ENCODE data around the gene ARID1A. TPM values are rescaled to one million over a fixed set of nuclear protein-coding genes. Genes with fewer than 3 reads are reported as not detected.

The ARID1A gene
- total RNA-seq, 1 donor: 55.4 TPM

DNA sequence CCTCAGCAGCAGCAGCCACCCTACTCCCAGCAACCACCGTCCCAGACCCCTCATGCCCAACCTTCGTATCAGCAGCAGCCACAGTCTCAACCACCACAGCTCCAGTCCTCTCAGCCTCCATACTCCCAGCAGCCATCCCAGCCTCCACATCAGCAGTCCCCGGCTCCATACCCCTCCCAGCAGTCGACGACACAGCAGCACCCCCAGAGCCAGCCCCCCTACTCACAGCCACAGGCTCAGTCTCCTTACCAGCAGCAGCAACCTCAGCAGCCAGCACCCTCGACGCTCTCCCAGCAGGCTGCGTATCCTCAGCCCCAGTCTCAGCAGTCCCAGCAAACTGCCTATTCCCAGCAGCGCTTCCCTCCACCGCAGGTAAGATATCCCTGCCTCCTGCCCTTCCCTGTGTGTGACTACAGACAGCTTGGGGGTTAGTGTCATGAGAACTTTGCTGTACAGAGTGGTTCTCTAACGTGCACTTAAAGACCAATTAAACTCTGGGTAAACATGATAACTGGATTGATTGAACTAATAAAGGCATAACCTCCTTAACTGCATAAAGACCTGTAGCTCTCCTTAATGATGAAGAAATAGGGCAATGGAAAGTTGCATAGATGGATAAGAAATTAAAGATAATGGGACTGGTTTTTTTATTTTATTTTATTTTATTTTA, 35.6 kb downstream of the ARID1A start:
- H3K4me1 ChIP-seq (ENCODE audit: insufficient read depth, low read length): peaks cover 52% of the 10 kb centered on the region
- no peak overlapping the region for H3K4me3 ChIP-seq (ENCODE audit: low read length)
- no peaks in the 10 kb centered on the region for H3K9me3 ChIP-seq (ENCODE audit: low read depth, low read length)
- H3K27me3 ChIP-seq (ENCODE audit: insufficient read depth, low read length): no peaks in the 10 kb centered on the region

DNA sequence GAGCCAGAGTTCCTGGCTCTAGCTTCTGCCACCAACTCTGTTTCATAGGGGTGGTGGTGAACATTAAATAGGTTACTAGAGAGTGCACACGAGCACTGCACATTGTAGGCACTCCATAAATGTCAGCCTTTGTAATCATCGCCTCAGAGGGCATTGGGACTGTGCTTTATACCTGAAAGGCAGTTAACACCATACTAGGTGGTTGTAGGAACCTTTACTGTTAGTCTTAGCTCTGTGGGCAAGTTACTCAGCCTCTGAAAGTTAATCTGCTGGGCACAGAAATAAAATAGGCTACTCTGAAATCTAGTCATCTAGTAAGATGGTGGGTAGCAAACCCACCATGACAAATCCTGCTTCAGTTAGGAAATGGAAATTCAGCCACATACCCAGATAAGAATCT, 37.6 kb downstream of the ARID1A start:
- no peaks in the 10 kb centered on the region for H3K9me3 ChIP-seq (ENCODE audit: low read depth, low read length)
- peaks cover 37% of the 10 kb centered on the region for H3K4me1 ChIP-seq (ENCODE audit: insufficient read depth, low read length)
- H3K27me3 ChIP-seq (ENCODE audit: insufficient read depth, low read length): no peaks in the 10 kb centered on the region
- H3K4me3 ChIP-seq (ENCODE audit: low read length): no peak overlapping the region

DNA sequence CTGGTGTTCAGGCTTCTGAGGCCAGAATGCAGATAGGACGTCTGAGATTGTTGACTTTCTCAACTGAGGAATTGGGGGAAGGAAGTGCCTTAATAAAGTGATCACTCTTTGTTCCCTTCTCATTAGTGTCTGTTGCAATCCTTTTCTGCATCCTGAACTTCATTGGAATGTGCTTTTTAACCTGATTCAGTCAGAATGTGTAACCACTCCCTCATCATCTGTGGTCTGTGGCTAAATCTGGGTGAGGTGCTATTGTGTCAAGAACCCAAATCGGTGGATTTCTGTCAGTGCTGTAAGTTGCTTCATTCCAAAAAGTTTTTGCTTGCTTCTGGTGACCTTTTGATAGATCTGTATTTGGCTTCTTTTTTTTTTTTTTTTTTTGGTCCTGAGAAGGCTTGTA, 38.2 kb downstream of the ARID1A start:
- Histone ChIP-seq H3K27me3 (ENCODE audit: insufficient read depth, low read length) (no peaks in the 10 kb centered on the region), H3K9me3 (ENCODE audit: low read depth, low read length) (no peaks in the 10 kb centered on the region), H3K4me1 (ENCODE audit: insufficient read depth, low read length) (peaks cover 40% of the 10 kb centered on the region), H3K4me3 (ENCODE audit: low read length) (no peak overlapping the region)

DNA sequence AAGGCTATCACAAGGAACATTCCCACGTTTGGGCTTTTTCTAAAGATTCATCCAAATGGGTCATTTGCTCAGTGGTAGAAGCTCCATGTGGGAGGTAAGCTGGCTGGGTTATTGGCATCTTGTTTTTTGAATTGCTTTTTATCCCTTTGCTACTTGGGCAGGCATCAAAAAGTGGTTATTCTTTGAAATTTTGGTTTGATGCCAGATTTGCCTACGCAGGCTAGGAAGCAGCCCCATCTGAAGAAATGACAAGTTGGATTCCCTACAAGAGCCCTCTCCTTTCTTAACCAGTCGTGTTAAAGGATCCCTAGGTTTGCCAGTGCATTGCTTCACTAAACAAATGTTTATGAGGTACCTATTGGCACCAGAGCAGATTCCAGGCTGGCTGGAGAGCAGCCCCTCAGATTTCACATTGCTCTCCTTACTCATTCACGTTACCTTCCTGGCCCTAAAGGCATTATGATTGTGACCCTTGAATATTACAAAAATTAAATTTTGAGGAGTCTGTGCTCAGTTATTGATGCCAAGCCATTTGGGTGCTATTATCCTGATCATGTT, 38.8 kb downstream of the ARID1A start:
- H3K4me3 ChIP-seq (ENCODE audit: low read length): no peak overlapping the region
- no peaks in the 10 kb centered on the region for H3K27me3 ChIP-seq (ENCODE audit: insufficient read depth, low read length)
- no peaks in the 10 kb centered on the region for H3K9me3 ChIP-seq (ENCODE audit: low read depth, low read length)
- H3K4me1 ChIP-seq (ENCODE audit: insufficient read depth, low read length): peaks cover 43% of the 10 kb centered on the region

DNA sequence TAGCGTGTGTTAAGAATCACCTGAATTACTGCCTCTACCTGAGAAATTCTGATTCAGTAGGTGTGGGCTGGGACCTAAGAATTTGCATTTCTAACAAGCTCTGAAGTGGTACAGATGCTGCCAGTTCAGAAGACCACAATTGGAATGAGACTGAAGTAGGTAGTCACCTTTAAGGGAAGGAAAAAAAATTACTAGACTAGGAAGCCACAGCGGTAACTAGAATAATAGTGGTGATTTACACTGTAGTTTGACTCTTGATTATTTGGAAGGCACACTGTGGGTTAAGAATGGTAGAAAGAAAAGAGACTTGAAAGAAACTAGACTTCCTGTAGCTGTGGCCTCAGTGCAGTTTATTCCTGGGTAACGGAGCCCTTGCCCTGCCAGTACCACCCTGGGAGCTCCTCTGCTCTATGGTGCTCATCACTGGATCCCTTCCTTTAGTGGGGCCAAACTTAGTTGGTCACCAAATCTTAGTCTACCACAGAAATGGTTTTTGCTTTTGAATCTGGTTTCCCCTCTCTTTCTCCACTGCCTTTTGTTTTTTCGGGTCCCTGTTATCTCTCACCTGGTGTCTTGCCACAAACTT, 43.6 kb downstream of the ARID1A start:
- Histone ChIP-seq H3K27me3 (ENCODE audit: insufficient read depth, low read length) (no peaks in the 10 kb centered on the region), H3K4me1 (ENCODE audit: insufficient read depth, low read length) (peaks cover 64% of the 10 kb centered on the region), H3K4me3 (ENCODE audit: low read length) (no peak overlapping the region), H3K9me3 (ENCODE audit: low read depth, low read length) (no peaks in the 10 kb centered on the region)

DNA sequence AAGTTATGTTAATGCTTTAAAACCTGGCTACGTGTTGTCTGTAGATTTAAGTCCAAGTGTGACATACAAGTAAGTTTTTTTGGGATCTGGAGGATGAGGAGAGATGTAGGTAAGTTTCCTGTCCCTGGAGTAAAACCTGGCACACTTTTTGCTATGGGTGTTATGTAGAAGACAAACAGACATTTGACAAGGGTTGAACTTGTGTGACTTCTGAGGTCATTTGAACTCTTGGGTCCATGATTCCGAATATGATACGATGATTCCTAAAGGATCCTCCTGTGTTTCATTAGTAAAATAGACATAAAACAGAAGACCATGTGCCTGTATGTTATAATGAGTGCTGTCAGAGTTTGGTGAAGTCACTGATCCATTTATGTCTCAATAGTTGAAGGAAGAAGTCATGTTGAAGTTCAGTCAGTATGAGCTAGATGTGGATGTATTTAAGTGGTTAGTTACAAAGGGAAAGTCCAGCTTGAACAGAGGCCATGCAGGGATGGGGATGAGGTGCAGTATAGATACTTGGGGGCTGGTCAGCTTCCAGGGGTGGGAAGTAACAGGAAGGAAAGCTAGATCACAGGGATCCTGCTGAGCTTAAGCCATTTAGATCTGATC, 44.3 kb downstream of the ARID1A start:
- Histone ChIP-seq H3K27me3 (ENCODE audit: insufficient read depth, low read length) (no peaks in the 10 kb centered on the region), H3K4me3 (ENCODE audit: low read length) (no peak overlapping the region), H3K9me3 (ENCODE audit: low read depth, low read length) (no peaks in the 10 kb centered on the region), H3K4me1 (ENCODE audit: insufficient read depth, low read length) (peaks cover 67% of the 10 kb centered on the region)

DNA sequence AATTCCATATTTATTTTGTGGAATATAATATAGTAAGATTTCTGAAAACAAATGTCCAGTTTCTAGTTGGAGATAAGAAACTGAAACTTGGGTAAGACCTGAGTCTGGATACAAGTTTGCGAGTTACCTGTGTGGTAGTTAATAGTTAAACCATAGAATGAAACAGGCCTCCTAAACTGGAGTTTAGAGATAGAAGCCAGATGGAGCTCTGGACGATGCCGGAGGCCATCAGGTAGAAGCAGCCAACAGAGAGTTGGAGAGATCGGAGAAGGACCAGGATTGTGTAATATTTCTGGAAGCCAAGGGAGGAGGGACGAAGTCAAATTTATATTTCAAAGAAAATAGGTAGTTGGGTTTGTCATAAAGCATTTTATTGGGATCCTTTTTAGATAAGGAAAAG, 45.1 kb downstream of the ARID1A start:
- H3K27me3 ChIP-seq (ENCODE audit: insufficient read depth, low read length): no peaks in the 10 kb centered on the region
- no peaks in the 10 kb centered on the region for H3K9me3 ChIP-seq (ENCODE audit: low read depth, low read length)
- H3K4me3 ChIP-seq (ENCODE audit: low read length): no peak overlapping the region
- peaks cover 75% of the 10 kb centered on the region for H3K4me1 ChIP-seq (ENCODE audit: insufficient read depth, low read length)

DNA sequence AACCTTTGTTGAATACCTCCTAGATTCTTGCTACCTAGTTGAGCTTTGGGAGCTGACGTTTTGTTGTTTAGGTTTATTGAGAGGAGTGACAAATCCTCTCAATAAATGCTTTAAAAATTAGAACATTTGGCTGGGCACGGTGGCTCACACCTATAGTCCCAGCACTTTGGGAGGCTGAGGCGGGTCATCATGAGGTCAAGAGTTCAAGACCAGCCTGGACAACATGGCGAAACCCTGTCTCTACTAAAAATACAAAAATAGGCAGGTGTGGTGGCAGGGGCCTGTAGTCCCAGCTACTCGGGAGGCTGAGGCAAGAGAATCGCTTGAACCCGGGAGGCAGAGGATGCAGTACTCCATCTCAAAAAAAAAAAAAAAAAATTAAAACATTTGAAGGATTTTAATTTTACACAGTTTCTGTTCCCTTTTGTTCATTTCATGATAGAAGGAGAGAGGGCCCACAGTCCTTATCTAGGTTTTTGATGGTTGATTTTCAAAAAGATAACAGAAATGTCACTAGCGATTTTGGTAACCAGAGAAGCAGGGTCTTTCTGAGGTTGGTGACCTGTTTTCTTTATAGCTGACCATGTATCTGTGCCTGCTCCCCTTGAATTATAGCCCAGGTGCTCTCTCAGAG, 47.7 kb downstream of the ARID1A start:
- Histone ChIP-seq H3K9me3 (ENCODE audit: low read depth, low read length) (no peaks in the 10 kb centered on the region), H3K4me1 (ENCODE audit: insufficient read depth, low read length) (peaks cover 83% of the 10 kb centered on the region), H3K4me3 (ENCODE audit: low read length) (no peak overlapping the region), H3K27me3 (ENCODE audit: insufficient read depth, low read length) (no peaks in the 10 kb centered on the region)

DNA sequence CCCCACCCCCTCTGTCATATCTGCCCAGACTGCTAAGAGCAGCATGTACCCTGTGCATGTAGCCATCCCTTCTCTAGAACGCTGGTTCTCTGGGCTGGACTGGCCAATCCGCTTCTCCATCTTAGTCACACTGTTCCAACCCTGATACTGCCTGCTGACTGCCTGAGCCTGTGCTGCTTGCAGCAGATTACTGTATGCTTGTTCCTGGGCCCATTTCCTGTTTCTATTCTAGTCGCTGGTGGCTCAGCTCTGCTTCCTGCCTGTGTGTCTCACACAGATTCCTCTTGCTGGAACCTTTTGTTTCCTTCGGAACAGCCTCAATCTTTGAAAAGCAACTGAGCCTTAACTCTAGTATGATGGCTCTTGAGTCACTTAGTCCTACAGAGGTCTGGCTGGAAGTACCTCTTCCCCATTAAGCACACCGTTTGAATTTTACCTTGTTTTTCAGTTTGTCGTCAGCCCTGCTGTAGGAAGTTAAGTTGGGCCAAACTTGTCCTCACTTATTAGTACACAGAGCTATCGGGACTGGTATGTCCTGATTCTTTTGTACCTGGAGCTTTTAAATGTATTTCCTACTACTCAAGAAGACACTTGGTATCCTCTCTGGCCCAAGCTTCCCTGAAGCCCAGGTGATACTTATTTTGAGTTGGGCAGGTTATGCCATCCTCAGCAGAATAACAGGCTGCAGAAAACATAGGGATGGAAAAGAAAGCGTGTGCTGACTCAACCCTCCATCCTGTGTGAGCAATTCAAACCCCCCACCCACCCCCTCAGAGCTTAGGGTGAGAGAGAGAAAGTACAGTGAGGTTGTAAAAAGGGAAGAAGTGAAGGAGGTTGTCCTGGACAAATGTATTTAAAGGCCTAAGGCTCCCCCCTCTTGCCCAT, 48.5 kb downstream of the ARID1A start:
- H3K9me3 ChIP-seq (ENCODE audit: low read depth, low read length): no peaks in the 10 kb centered on the region
- H3K4me1 ChIP-seq (ENCODE audit: insufficient read depth, low read length): peaks cover 75% of the 10 kb centered on the region
- H3K27me3 ChIP-seq (ENCODE audit: insufficient read depth, low read length): no peaks in the 10 kb centered on the region
- no peak overlapping the region for H3K4me3 ChIP-seq (ENCODE audit: low read length)

DNA sequence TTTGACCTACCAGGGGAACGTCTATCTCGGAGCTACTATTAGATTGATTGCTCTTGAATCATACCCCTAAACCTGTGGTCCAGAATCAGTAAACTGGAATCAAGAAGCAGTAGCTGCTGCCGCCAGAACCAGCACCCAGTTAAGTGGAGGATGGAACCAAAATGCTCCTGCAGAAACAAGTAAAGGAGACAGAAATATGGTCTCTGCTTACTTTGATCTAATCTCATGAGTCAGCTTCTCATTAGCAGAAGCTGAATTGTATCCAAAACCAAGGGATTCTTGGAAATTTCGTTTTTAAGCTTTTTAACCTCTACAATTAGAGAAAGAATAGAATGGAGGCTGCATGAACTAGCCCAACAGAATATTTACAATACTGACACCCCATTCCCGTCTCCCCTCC, 49.4 kb downstream of the ARID1A start:
- H3K9me3 ChIP-seq (ENCODE audit: low read depth, low read length): no peaks in the 10 kb centered on the region

DNA sequence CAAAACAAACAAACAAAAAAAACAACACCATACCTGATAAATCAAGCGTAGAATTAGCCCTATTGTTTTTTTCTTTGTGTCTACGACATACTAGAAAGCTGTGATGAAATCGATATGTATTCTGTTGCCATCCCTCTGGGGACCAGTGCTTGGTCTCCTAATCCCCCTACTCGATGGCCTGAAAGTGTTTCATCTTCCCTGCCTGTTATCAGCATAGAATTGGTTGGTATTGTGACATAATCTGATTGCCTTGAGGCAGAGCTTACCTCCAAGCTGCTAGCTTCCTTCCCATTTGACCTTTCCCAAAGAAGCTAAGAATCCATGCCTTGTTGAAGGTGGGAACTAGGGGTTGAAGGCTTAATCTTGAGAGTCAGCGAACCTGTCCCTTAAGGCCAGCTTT, 51.2 kb downstream of the ARID1A start:
- Histone ChIP-seq H3K4me3 (ENCODE audit: low read length) (no peak overlapping the region), H3K9me3 (ENCODE audit: low read depth, low read length) (no peaks in the 10 kb centered on the region), H3K27me3 (ENCODE audit: insufficient read depth, low read length) (no peaks in the 10 kb centered on the region), H3K4me1 (ENCODE audit: insufficient read depth, low read length) (peaks cover 64% of the 10 kb centered on the region)

More for the DNA sequence above, 49.4 kb downstream of the ARID1A start:
- H3K4me3 ChIP-seq (ENCODE audit: low read length): no peak overlapping the region
- peaks cover 74% of the 10 kb centered on the region for H3K4me1 ChIP-seq (ENCODE audit: insufficient read depth, low read length)
- H3K27me3 ChIP-seq (ENCODE audit: insufficient read depth, low read length): no peaks in the 10 kb centered on the region

DNA sequence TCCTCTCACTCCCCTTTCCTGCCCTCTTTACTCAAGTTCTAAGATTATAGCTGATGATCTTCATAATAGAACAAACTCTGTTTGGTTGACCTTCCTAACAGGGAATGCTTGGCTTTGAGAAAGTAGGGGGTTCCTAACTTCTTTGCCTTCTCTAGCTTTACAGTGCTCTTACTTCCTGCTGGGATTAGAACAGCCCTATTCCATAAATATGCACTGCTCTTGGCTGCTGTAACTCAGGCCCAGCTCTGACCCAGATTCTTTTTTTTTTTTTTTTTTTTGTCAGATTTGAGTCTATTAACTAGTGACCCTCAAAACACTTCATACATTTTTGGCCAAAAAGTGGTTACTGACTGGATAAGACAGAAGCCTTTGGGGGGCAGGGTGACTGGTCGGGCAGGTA, 52.5 kb downstream of the ARID1A start:
- Histone ChIP-seq H3K27me3 (ENCODE audit: insufficient read depth, low read length) (no peaks in the 10 kb centered on the region), H3K4me3 (ENCODE audit: low read length) (no peak overlapping the region), H3K9me3 (ENCODE audit: low read depth, low read length) (no peaks in the 10 kb centered on the region), H3K4me1 (ENCODE audit: insufficient read depth, low read length) (peaks cover 61% of the 10 kb centered on the region)

DNA sequence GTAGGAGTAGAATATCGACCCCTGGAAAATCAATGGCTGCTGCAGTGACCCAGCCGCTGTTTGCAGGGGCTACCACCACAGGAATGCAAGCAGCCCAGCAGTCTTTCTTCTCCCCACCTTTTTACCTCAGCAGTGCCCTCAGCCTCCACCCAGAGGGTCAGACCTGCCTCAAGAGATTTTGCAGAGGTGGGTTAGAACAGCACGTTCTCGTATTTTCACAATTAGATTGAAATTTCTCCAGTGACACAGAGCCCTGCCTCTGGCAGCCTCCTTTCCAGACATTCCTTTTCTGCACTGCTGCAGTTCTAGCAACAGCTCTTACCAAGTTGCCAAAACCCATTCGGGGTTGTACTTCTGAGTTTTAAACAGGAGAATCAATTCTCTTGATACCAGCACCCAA, 53.6 kb downstream of the ARID1A start:
- H3K27me3 ChIP-seq (ENCODE audit: insufficient read depth, low read length): no peaks in the 10 kb centered on the region
- H3K4me1 ChIP-seq (ENCODE audit: insufficient read depth, low read length): peaks cover 50% of the 10 kb centered on the region
- H3K4me3 ChIP-seq (ENCODE audit: low read length): no peak overlapping the region
- no peaks in the 10 kb centered on the region for H3K9me3 ChIP-seq (ENCODE audit: low read depth, low read length)

DNA sequence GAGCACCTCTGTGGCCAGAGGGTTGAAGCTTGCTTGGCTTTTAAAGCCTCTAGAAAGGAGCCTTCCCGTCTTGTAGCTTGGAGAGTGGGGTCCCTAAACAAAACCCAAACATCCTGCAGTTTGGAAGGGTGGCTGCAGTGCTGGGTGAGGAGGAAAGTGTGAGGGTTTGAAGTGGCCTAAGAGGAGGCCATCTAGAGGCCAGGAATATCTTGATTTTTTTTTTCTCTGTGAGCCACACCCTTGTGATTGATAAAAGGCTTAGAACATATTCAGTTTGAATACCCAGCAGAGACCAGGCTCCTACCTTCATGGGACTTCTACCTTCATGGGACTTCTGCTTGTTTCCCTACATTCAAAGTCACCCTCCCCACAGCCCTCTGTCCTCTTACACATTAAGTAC, 54.6 kb downstream of the ARID1A start:
- Histone ChIP-seq H3K4me1 (ENCODE audit: insufficient read depth, low read length) (peaks cover 43% of the 10 kb centered on the region), H3K4me3 (ENCODE audit: low read length) (no peak overlapping the region), H3K27me3 (ENCODE audit: insufficient read depth, low read length) (no peaks in the 10 kb centered on the region), H3K9me3 (ENCODE audit: low read depth, low read length) (no peaks in the 10 kb centered on the region)

Data from mononuclear cell (primary cell).